ENCODE results near the gene ANKRD6.

- TF ChIP-seq CTCF (IDR thresholded peaks at IDR 0.05) (no peak), POLR2A (IDR thresholded peaks at IDR 0.05) (no peak)
Measured at GRCh38 chr6:89596484-89596883, 163.5 kb downstream of the ANKRD6 start.
